H9 (cell line): ENCODE results near the gene CSRP3. TPM values are rescaled to one million over a fixed set of nuclear protein-coding genes. Genes with fewer than 3 reads are reported as not detected.

ENCODE experiments used
- DNase-seq: peaks from one replicate; pipeline ENCODE4 v3.0.0-alpha.2; 2017
- H2AFZ ChIP-seq: one replicate; pipeline ENCODE4 v1.6.1; 2013; ENCODE audit warnings: mild to moderate bottlenecking, low read length, control low read depth, moderate library complexity
- H2AK5ac ChIP-seq: 2 replicates; pipeline ENCODE4 v1.6.1; 2013; ENCODE audit warnings: low read length, control low read depth, mixed read lengths; ENCODE audit not compliant: insufficient read length
- H2BK120ac ChIP-seq: one replicate; pipeline ENCODE4 v1.6.1; 2013; ENCODE audit warnings: low read depth, mild to moderate bottlenecking, low read length, control low read depth, inconsistent platforms; ENCODE audit not compliant: poor library complexity, severe bottlenecking
- H2BK12ac ChIP-seq: 2 replicates; pipeline ENCODE4 v1.6.1; 2013; ENCODE audit warnings: low read length, control low read depth, mixed read lengths, low read depth; ENCODE audit not compliant: insufficient read length
- H2BK15ac ChIP-seq: 2 replicates; pipeline ENCODE4 v1.6.1; 2013; ENCODE audit warnings: low read depth, low read length, control low read depth
- H2BK20ac ChIP-seq: one replicate; pipeline ENCODE4 v1.6.1; 2013; ENCODE audit warnings: low read depth, mild to moderate bottlenecking, low read length, control low read depth, inconsistent platforms; ENCODE audit not compliant: poor library complexity, severe bottlenecking
- H2BK5ac ChIP-seq: 2 replicates; pipeline ENCODE4 v1.6.1; 2013; ENCODE audit warnings: low read length, control low read depth, mixed read lengths; ENCODE audit not compliant: insufficient read length
- H3K14ac ChIP-seq: 2 replicates; pipeline ENCODE4 v1.6.1; 2013; ENCODE audit warnings: low read length, control low read depth; ENCODE audit not compliant: insufficient read depth
- H3K18ac ChIP-seq: 2 replicates; pipeline ENCODE4 v1.6.1; 2013; ENCODE audit warnings: low read depth, mild to moderate bottlenecking, mixed read lengths, low read length, control low read depth; ENCODE audit not compliant: insufficient read length
- H3K23ac ChIP-seq: 2 replicates; pipeline ENCODE4 v1.6.1; 2013; ENCODE audit warnings: low read length, control low read depth, mixed read lengths, low read depth; ENCODE audit not compliant: insufficient read length
- H3K23me2 ChIP-seq: 2 replicates; pipeline ENCODE4 v1.6.1; 2013; ENCODE audit warnings: low read depth, mild to moderate bottlenecking, mixed read lengths, low read length, control low read depth; ENCODE audit not compliant: insufficient read length, poor library complexity, severe bottlenecking
- H3K27ac ChIP-seq: 2 replicates; pipeline ENCODE4 v1.5.1; 2013; ENCODE audit warnings: low read length, control low read depth, mixed read lengths, low read depth; ENCODE audit not compliant: insufficient read length
- H3K27me3 ChIP-seq: 2 replicates; pipeline ENCODE4 v1.6.1; 2013; ENCODE audit warnings: low read length, control low read depth, inconsistent platforms; ENCODE audit not compliant: insufficient read depth
- H3K4ac ChIP-seq: 2 replicates; pipeline ENCODE4 v1.6.1; 2013; ENCODE audit warnings: low read depth, mild to moderate bottlenecking, control low read depth, inconsistent platforms, low read length, moderate library complexity
- H3K4me1 ChIP-seq: 2 replicates; pipeline ENCODE4 v1.6.1; 2013; ENCODE audit warnings: low read length, control low read depth, inconsistent platforms; ENCODE audit not compliant: insufficient read depth
- H3K4me2 ChIP-seq: 2 replicates; pipeline ENCODE4 v1.6.1; 2013; ENCODE audit warnings: low read length, control low read depth, mixed read lengths; ENCODE audit not compliant: insufficient read length, insufficient read depth
- H3K56ac ChIP-seq: 2 replicates; pipeline ENCODE4 v1.6.1; 2013; ENCODE audit warnings: low read depth, mild to moderate bottlenecking, mixed read lengths, low read length, control low read depth; ENCODE audit not compliant: insufficient read length
- H3K79me1 ChIP-seq: 2 replicates; pipeline ENCODE4 v1.6.1; 2013; ENCODE audit warnings: low read depth, mild to moderate bottlenecking, moderate library complexity, low read length, control low read depth, inconsistent platforms; ENCODE audit not compliant: insufficient read depth, poor library complexity, severe bottlenecking
- H3K79me2 ChIP-seq: 2 replicates; pipeline ENCODE4 v1.6.1; 2013; ENCODE audit warnings: low read length, control low read depth, inconsistent platforms; ENCODE audit not compliant: insufficient read depth
- H3K9ac ChIP-seq: 2 replicates; pipeline ENCODE4 v1.6.1; 2013; ENCODE audit warnings: low read length, control low read depth, mixed read lengths; ENCODE audit not compliant: insufficient read length; ENCODE audit errors: extremely low read depth
- H3K9me3 ChIP-seq: one replicate; pipeline ENCODE4 v1.6.1; 2013; ENCODE audit warnings: low read depth, low read length, inconsistent platforms; ENCODE audit not compliant: control insufficient read depth
- H3T11ph ChIP-seq: one replicate; pipeline ENCODE4 v1.6.1; 2013; ENCODE audit warnings: mild to moderate bottlenecking, low read length, control low read depth, inconsistent platforms
- H4K20me1 ChIP-seq: one replicate; pipeline ENCODE4 v1.6.1; 2013; ENCODE audit not compliant: control insufficient read depth, insufficient read length, insufficient read depth
- H4K5ac ChIP-seq: 2 replicates; pipeline ENCODE4 v1.6.1; 2013; ENCODE audit warnings: low read depth, mild to moderate bottlenecking, mixed read lengths, low read length, control low read depth; ENCODE audit not compliant: insufficient read length
- H4K8ac ChIP-seq: replicated peaks from 2 replicates; pipeline ENCODE4 v1.6.1; 2013; ENCODE audit warnings: low read length, control low read depth, mixed read lengths, low read depth; ENCODE audit not compliant: insufficient read length
- H4K91ac ChIP-seq: 2 replicates; pipeline ENCODE4 v1.6.1; 2013; ENCODE audit warnings: low read depth, mild to moderate bottlenecking, moderate library complexity, mixed read lengths, low read length, control low read depth; ENCODE audit not compliant: insufficient read length
- H3K27ac Mint-ChIP-seq, 3 experiments: 2 replicates in 2 of 3; 3 replicates in 1 of 3; pipeline ENCODE4 v1.8.0; 2020 to 2021; ENCODE audit warnings: mixed read lengths in 3 of 3, mild to moderate bottlenecking in 1 of 3, moderate library complexity in 1 of 3
- H3K27me3 Mint-ChIP-seq: 2 replicates; pipeline ENCODE4 v1.8.0; 2021; ENCODE audit warnings: low read depth, mild to moderate bottlenecking, moderate library complexity, mixed read lengths
- H3K36me3 Mint-ChIP-seq, 3 experiments: 2 replicates in 2 of 3; 3 replicates in 1 of 3; pipeline ENCODE4 v1.8.0; 2020 to 2021; ENCODE audit warnings: low read depth in 3 of 3, mixed read lengths in 3 of 3; ENCODE audit not compliant: insufficient read depth in 1 of 3
- H3K4me1 Mint-ChIP-seq, 2 experiments: 2 replicates each; pipeline ENCODE4 v1.8.0; 2020; ENCODE audit warnings: mixed read lengths in 2 of 2
- H3K4me3 Mint-ChIP-seq, 2 experiments: 2 replicates in 1 of 2; 3 replicates in 1 of 2; pipeline ENCODE4 v1.8.0; 2020 to 2021; ENCODE audit warnings: mild to moderate bottlenecking in 2 of 2, mixed read lengths in 2 of 2, moderate library complexity in 1 of 2
- H3K9me3 Mint-ChIP-seq, 2 experiments: 2 replicates in 1 of 2; 3 replicates in 1 of 2; pipeline ENCODE4 v1.8.0; 2020; ENCODE audit warnings: mild to moderate bottlenecking in 2 of 2, mixed read lengths in 2 of 2, moderate library complexity in 1 of 2
- WGBS: extraction: QIAGEN DNeasy Blood & Tissue Kit; methylation state at CpG from one replicate; pipeline ENCODE4 v1.1.7; 2013; ENCODE audit warnings: missing lambda C conversion rate, low lambda C conversion rate, mixed read lengths; ENCODE audit not compliant: insufficient read length; ENCODE audit errors: extremely low coverage; 5-methylcytosine and 5-hydroxymethylcytosine counted together
- total RNA-seq: library from RNA; stranded (reverse); gene quantifications from 2 replicates; pipeline ENCODE4 v1.2.1, GENCODE V29; 2021
- TF ChIP-seq, protein P1 (sequence below): fragments of 200-600 bp; sonication (generic); conservative IDR thresholded peaks from 3 replicates; pipeline ENCODE4 v1.8.0; 2021; ENCODE audit warnings: antibody characterized with exemption, mild to moderate bottlenecking

CSRP3 gene
- total RNA-seq, 1 experiment from 2014 or later: not detected

DNA sequence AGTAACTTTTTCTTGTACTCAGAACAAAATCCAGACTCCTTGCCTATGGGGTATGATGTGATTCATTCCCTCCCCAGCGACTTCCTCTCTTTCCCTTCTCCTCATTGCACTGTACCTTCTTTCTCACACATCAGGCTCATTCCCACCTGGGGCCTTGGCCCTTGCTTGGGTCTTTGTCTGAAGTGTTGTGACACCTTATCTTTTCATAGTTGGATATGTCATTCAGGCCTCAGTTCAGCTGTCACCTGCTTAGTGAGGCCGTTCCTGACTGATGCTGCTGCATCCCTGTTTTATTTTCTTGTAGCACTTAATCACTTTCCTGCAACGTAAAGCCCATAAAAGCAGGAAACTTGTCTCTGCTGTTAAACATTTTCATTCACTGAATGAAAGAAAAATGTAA, 44.9 kb downstream of the CSRP3 start:
- no peak overlapping the region for H3K27ac ChIP-seq
- no peak overlapping the region for H4K8ac ChIP-seq

More for the DNA sequence above, 44.9 kb downstream of the CSRP3 start:
- Mint-ChIP-seq H3K9me3 (no peaks in the 10 kb centered on the region), H3K27me3 (no peaks in the 10 kb centered on the region), H3K4me1 (no peaks in the 10 kb centered on the region), H3K36me3 (peaks cover 7 to 49% (median 17%) of the 10 kb centered on the region in 3 experiments; a peak in 5 of 7 replicates), H3K27ac (no peak overlapping the region), H3K4me3 (no peak overlapping the region)
- H3K9me3 ChIP-seq: no peaks in the 10 kb centered on the region
- no peak overlapping the region for H3K14ac ChIP-seq
- H3T11ph ChIP-seq: no peak overlapping the region
- H4K20me1 ChIP-seq: no peaks in the 10 kb centered on the region
- H2BK120ac ChIP-seq: no peak overlapping the region
- no peak overlapping the region for H4K5ac ChIP-seq
- H3K56ac ChIP-seq: no peak overlapping the region
- H2BK20ac ChIP-seq: no peak overlapping the region
- no peaks in the 10 kb centered on the region for H3K4me1 ChIP-seq
- DNase-seq: no peak
- no peak overlapping the region for H2AFZ ChIP-seq
- H2BK15ac ChIP-seq: no peak overlapping the region
- H3K79me1 ChIP-seq: no peaks in the 10 kb centered on the region
- H3K23me2 ChIP-seq: no peaks in the 10 kb centered on the region
- no peak overlapping the region for H3K18ac ChIP-seq
- no peak overlapping the region for H3K4me2 ChIP-seq
- no CpG with 5 or more reads among the region's 3 CpGs for WGBS
- H2BK12ac ChIP-seq: no peak overlapping the region
- H3K9ac ChIP-seq: no peak overlapping the region
- no peak overlapping the region for H3K23ac ChIP-seq
- no peak overlapping the region for H3K4ac ChIP-seq
- H3K27me3 ChIP-seq: no peaks in the 10 kb centered on the region
- H4K91ac ChIP-seq: no peak overlapping the region
- H2BK5ac ChIP-seq: no peak overlapping the region
- no peak overlapping the region for H2AK5ac ChIP-seq
- TF ChIP-seq, protein P1, sequence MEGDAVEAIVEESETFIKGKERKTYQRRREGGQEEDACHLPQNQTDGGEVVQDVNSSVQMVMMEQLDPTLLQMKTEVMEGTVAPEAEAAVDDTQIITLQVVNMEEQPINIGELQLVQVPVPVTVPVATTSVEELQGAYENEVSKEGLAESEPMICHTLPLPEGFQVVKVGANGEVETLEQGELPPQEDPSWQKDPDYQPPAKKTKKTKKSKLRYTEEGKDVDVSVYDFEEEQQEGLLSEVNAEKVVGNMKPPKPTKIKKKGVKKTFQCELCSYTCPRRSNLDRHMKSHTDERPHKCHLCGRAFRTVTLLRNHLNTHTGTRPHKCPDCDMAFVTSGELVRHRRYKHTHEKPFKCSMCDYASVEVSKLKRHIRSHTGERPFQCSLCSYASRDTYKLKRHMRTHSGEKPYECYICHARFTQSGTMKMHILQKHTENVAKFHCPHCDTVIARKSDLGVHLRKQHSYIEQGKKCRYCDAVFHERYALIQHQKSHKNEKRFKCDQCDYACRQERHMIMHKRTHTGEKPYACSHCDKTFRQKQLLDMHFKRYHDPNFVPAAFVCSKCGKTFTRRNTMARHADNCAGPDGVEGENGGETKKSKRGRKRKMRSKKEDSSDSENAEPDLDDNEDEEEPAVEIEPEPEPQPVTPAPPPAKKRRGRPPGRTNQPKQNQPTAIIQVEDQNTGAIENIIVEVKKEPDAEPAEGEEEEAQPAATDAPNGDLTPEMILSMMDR: no peak
- no peaks in the 10 kb centered on the region for H3K79me2 ChIP-seq
